Mononuclear cell (primary cell): ENCODE data around the gene MRPL38. TPM values are rescaled to one million over a fixed set of nuclear protein-coding genes. Genes with fewer than 3 reads are reported as not detected.

Source experiments
- H3K27me3 ChIP-seq: 2 replicates; pipeline ENCODE4 v1.6.0; 2011; ENCODE audit warnings: low read length, control low read depth; ENCODE audit not compliant: insufficient read depth
- H3K4me1 ChIP-seq: 2 replicates; pipeline ENCODE4 v1.5.1; 2011; ENCODE audit warnings: mild to moderate bottlenecking, low read length, control low read depth; ENCODE audit not compliant: insufficient read depth
- H3K4me3 ChIP-seq: 2 replicates; pipeline ENCODE4 v1.5.1; 2011; ENCODE audit warnings: mild to moderate bottlenecking, low read length, moderate library complexity
- H3K9me3 ChIP-seq: 2 replicates; pipeline ENCODE4 v1.5.1; 2011; ENCODE audit warnings: low read depth, mild to moderate bottlenecking, control low read depth, low read length
- total RNA-seq: library from RNA; depleted of rRNA; stranded (reverse); fragments of >200 nt; gene quantifications from one replicate; pipeline ENCODE4 v1.2.3, GENCODE V29; 2012

MRPL38 gene
- total RNA-seq, 1 donor: 45.4 TPM

- Histone ChIP-seq H3K4me1 (peaks cover 13% of the 10 kb centered on the region), H3K9me3 (no peaks in the 10 kb centered on the region), H3K4me3 (no peak overlapping the region), H3K27me3 (no peaks in the 10 kb centered on the region)
Observed at GRCh38 chr17:75909051-75909811, 4.5 kb upstream of the MRPL38 start.

- H3K9me3 ChIP-seq: no peaks in the 10 kb centered on the region
- no peak overlapping the region for H3K4me3 ChIP-seq
- peaks cover 21% of the 10 kb centered on the region for H3K4me1 ChIP-seq
- no peaks in the 10 kb centered on the region for H3K27me3 ChIP-seq
Observed at GRCh38 chr17:75908201-75908600, 3.5 kb upstream of the MRPL38 start.

- Histone ChIP-seq H3K4me1 (peaks cover 21% of the 10 kb centered on the region), H3K9me3 (no peaks in the 10 kb centered on the region), H3K4me3 (no peak overlapping the region), H3K27me3 (no peaks in the 10 kb centered on the region)
Observed at GRCh38 chr17:75906143-75906884, 1.6 kb upstream of the MRPL38 start.

GRCh38 chr17:75902406-75902805 lies 2.3 kb downstream of the MRPL38 start:
- peaks cover 22% of the 10 kb centered on the region for H3K4me1 ChIP-seq
- no peaks in the 10 kb centered on the region for H3K27me3 ChIP-seq
- H3K9me3 ChIP-seq: no peaks in the 10 kb centered on the region
- H3K4me3 ChIP-seq: no peak overlapping the region

- Histone ChIP-seq H3K9me3 (no peaks in the 10 kb centered on the region), H3K4me3 (no peak overlapping the region), H3K4me1 (peaks cover 26% of the 10 kb centered on the region), H3K27me3 (no peaks in the 10 kb centered on the region)
Observed at GRCh38 chr17:75901727-75902126, 3.0 kb downstream of the MRPL38 start.

GRCh38 chr17:75900691-75901533 lies 3.8 kb downstream of the MRPL38 start:
- Histone ChIP-seq H3K4me1 (peaks cover 25% of the 10 kb centered on the region), H3K27me3 (no peaks in the 10 kb centered on the region), H3K4me3 (no peak overlapping the region), H3K9me3 (no peaks in the 10 kb centered on the region)

- no peaks in the 10 kb centered on the region for H3K27me3 ChIP-seq
- H3K4me3 ChIP-seq: no peak overlapping the region
- H3K4me1 ChIP-seq: peaks cover 26% of the 10 kb centered on the region
- no peaks in the 10 kb centered on the region for H3K9me3 ChIP-seq
Observed at GRCh38 chr17:75899767-75900468, 4.8 kb downstream of the MRPL38 start.

GRCh38 chr17:75899353-75899752 lies 5.3 kb downstream of the MRPL38 start:
- Histone ChIP-seq H3K27me3 (no peaks in the 10 kb centered on the region), H3K9me3 (no peaks in the 10 kb centered on the region), H3K4me3 (no peak overlapping the region), H3K4me1 (peaks cover 29% of the 10 kb centered on the region)

GRCh38 chr17:75898791-75899190 lies 5.9 kb downstream of the MRPL38 start:
- no peak overlapping the region for H3K4me3 ChIP-seq
- H3K9me3 ChIP-seq: no peaks in the 10 kb centered on the region
- peaks cover 23% of the 10 kb centered on the region for H3K4me1 ChIP-seq
- no peaks in the 10 kb centered on the region for H3K27me3 ChIP-seq

GRCh38 chr17:75898065-75898464 lies 6.6 kb downstream of the MRPL38 start:
- Histone ChIP-seq H3K4me3 (no peak overlapping the region), H3K4me1 (peaks cover 20% of the 10 kb centered on the region), H3K9me3 (no peaks in the 10 kb centered on the region), H3K27me3 (no peaks in the 10 kb centered on the region)

GRCh38 chr17:75897160-75898019 lies 7.3 kb downstream of the MRPL38 start:
- peaks cover 20% of the 10 kb centered on the region for H3K4me1 ChIP-seq

GRCh38 chr17:75896415-75897159 lies 8.1 kb downstream of the MRPL38 start, which contains the start of gene TRIM65:
TRIM65 (minus strand) TSS chr17:75896951; CDS start chr17:75896937, 14 bp downstream.
- H3K4me3 ChIP-seq: peak within 1 kb of the TSS; percentile 71
- H3K9me3 ChIP-seq: no peaks in the 10 kb centered on the region
- no peaks in the 10 kb centered on the region for H3K27me3 ChIP-seq
- H3K4me1 ChIP-seq: peaks cover 20% of the 10 kb centered on the region

More at GRCh38 chr17:75897160-75898019, 7.3 kb downstream of the MRPL38 start:
- no peaks in the 10 kb centered on the region for H3K9me3 ChIP-seq
- H3K27me3 ChIP-seq: no peaks in the 10 kb centered on the region
- H3K4me3 ChIP-seq: no peak overlapping the region
